Endothelial cell of umbilical vein (primary cell): ENCODE measurements around the gene SCYL3.

Experiments used
- EZH2 ChIP-seq: IDR thresholded peaks from 2 replicates; pipeline ENCODE4 v1.6.1; 2012; ENCODE audit warnings: borderline replicate concordance, low read depth, mild to moderate bottlenecking, moderate library complexity, low read length, inconsistent platforms; ENCODE audit not compliant: severe bottlenecking
- MYC ChIP-seq: IDR thresholded peaks from one replicate; pipeline ENCODE4 v1.6.1; 2011; ENCODE audit warnings: mild to moderate bottlenecking, low read depth, low read length
- POLR2A ChIP-seq: IDR thresholded peaks from 2 replicates; pipeline ENCODE4 v1.6.1; 2012; ENCODE audit warnings: low read depth, mild to moderate bottlenecking, control low read depth, low read length
- POLR2AphosphoS5 ChIP-seq: IDR thresholded peaks from 2 replicates; pipeline ENCODE4 v1.6.1; 2012; ENCODE audit warnings: low read depth, mild to moderate bottlenecking, control low read depth, low read length, moderate library complexity; ENCODE audit not compliant: insufficient read depth
- TF ChIP-seq, protein P1 (sequence below), 2 donors: IDR thresholded peaks; 1 replicate in 1 of 2; 2 replicates in 1 of 2; pipeline ENCODE4 v1.5.1; 2011; ENCODE audit warnings: low read length in 2 of 2, mild to moderate bottlenecking in 2 of 2, moderate library complexity in 2 of 2, control low read depth in 1 of 2, inconsistent platforms in 1 of 2, low read depth in 1 of 2; ENCODE audit not compliant: insufficient read depth in 1 of 2; ENCODE audit errors: extremely low read depth in 1 of 2
- TF ChIP-seq, protein P2 (sequence below): IDR thresholded peaks from 2 replicates; pipeline ENCODE4 v1.6.1; 2011; ENCODE audit not compliant: insufficient read depth, insufficient read length

DNA sequence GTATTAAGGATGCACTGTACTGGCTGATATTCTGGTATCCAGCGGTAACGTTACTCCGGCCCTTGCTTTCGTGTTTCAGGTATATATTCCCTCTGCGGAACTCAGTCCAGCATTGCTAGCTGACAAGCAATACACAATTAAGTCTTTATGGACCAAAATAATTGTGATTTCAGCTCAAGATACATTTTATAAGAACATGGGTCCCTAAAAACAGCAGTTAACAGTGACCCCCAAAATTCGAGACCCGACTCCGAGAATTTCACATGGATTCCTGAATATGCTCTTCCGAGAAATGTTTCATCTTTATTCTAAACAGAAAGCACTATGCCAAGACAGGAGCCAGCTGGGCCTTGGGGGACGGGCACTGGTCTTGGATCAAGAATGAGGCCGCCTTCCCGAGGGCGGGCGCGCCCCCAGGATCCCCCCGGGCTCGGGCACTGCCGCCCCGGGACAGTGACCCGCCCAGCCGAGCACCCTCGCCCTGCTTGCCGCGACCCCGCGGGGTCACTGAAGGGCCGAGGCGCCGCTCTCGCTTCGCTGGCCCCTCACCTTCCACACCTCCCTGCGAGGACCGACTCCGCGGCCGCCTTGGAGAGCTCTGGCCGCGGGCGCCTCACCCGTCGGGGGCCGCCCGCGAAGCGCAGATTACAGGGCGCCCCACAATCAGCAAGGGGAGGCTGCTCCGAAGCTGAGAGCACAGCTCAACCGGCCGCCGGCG lies 610 bp downstream of the SCYL3 start:
- TF ChIP-seq EZH2 = no peak
- TF ChIP-seq, protein P1, sequence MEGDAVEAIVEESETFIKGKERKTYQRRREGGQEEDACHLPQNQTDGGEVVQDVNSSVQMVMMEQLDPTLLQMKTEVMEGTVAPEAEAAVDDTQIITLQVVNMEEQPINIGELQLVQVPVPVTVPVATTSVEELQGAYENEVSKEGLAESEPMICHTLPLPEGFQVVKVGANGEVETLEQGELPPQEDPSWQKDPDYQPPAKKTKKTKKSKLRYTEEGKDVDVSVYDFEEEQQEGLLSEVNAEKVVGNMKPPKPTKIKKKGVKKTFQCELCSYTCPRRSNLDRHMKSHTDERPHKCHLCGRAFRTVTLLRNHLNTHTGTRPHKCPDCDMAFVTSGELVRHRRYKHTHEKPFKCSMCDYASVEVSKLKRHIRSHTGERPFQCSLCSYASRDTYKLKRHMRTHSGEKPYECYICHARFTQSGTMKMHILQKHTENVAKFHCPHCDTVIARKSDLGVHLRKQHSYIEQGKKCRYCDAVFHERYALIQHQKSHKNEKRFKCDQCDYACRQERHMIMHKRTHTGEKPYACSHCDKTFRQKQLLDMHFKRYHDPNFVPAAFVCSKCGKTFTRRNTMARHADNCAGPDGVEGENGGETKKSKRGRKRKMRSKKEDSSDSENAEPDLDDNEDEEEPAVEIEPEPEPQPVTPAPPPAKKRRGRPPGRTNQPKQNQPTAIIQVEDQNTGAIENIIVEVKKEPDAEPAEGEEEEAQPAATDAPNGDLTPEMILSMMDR (IDR thresholded peaks at IDR 0.05; ENCODE audit: extremely low read depth in 1 of 2, insufficient read depth in 1 of 2, low read depth in 1 of 2, low read length in 2 of 2) = no peak
- TF ChIP-seq MYC = no peak
- no peak for TF ChIP-seq POLR2A
- no peak for TF ChIP-seq POLR2AphosphoS5
- TF ChIP-seq, protein P2, sequence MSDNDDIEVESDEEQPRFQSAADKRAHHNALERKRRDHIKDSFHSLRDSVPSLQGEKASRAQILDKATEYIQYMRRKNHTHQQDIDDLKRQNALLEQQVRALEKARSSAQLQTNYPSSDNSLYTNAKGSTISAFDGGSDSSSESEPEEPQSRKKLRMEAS = no peak
